ENCODE results near the gene NALCN. TPM values are rescaled to one million over a fixed set of nuclear protein-coding genes. Genes with fewer than 3 reads are reported as not detected.
A peak's percentile ranks its signal among the peaks of the same experiment; 100 is the strongest.

The NALCN gene
- total RNA-seq, 2 donors from 2014 or later = 1.6 to 4.6 TPM

GRCh38 chr13:101308247-101309013 is 107.9 kb downstream of the NALCN start:
- Histone ChIP-seq H3K9me3 (no peaks in the 10 kb centered on the region), H3K36me3 (replicated peaks in 1 of 2; ENCODE audit: insufficient read depth in 1 of 2, low read depth in 2 of 2) (no peaks in the 10 kb centered on the region), H3K27ac (no peak overlapping the region), H3K4me1 (no peaks in the 10 kb centered on the region), H3K4me3 (no peak overlapping the region), H3K27me3 (no peaks in the 10 kb centered on the region)
- ATAC-seq = no peak
- 77 to 81% methylated on average over 4 of the region's 4 CpGs for WGBS, 2 donors
- TF ChIP-seq POLR2A (IDR thresholded peaks at IDR 0.05) = no peak
- TF ChIP-seq CTCF (IDR thresholded peaks at IDR 0.05) = no peak
- no peak for DNase-seq
- intact Hi-C loops (cut with DNase I) = no loop called here

- no peak overlapping the region for H3K27ac ChIP-seq
- H3K27me3 ChIP-seq = no peaks in the 10 kb centered on the region
- ATAC-seq (peak; percentile 48), DNase-seq (peak in 1 of 4 donors; percentile 42)
- intact Hi-C loops (cut with DNase I) = no loop called here
- WGBS, 2 donors = 78 to 83% methylated on average over 5 of the region's 5 CpGs
- H3K4me1 ChIP-seq = no peaks in the 10 kb centered on the region
- no peaks in the 10 kb centered on the region for H3K9me3 ChIP-seq
- no peaks in the 10 kb centered on the region for H3K36me3 ChIP-seq (replicated peaks in 1 of 2; ENCODE audit: insufficient read depth in 1 of 2, low read depth in 2 of 2)
- no peak for TF ChIP-seq POLR2A (IDR thresholded peaks at IDR 0.05)
- no peak for TF ChIP-seq CTCF (IDR thresholded peaks at IDR 0.05)
- H3K4me3 ChIP-seq = no peak overlapping the region
Measured at GRCh38 chr13:101307181-101307701, 109.1 kb downstream of the NALCN start.

- ATAC-seq (no peak), DNase-seq (no peak)
- intact Hi-C loops (cut with DNase I) = no loop called here
- H3K4me3 ChIP-seq = no peak overlapping the region
- H3K27ac ChIP-seq = no peak overlapping the region
- TF ChIP-seq POLR2A (IDR thresholded peaks at IDR 0.05) (no peak), CTCF (IDR thresholded peaks at IDR 0.05) (no peak)
- no peaks in the 10 kb centered on the region for H3K4me1 ChIP-seq
- no peaks in the 10 kb centered on the region for H3K36me3 ChIP-seq (replicated peaks in 1 of 2; ENCODE audit: insufficient read depth in 1 of 2, low read depth in 2 of 2)
- WGBS, 2 donors = 78 to 95% methylated on average over 2 to 3 of the region's 3 CpGs
- no peaks in the 10 kb centered on the region for H3K27me3 ChIP-seq
- H3K9me3 ChIP-seq = no peaks in the 10 kb centered on the region
Measured at GRCh38 chr13:101306773-101307172, 109.5 kb downstream of the NALCN start.

GRCh38 chr13:101305981-101306411 is 110.3 kb downstream of the NALCN start:
- 83 to 84% methylated on average over 6 of the region's 6 CpGs for WGBS, 2 donors
- no peaks in the 10 kb centered on the region for H3K4me1 ChIP-seq
- no peaks in the 10 kb centered on the region for H3K9me3 ChIP-seq
- DNase-seq (no peak), ATAC-seq (no peak)
- no peak for TF ChIP-seq CTCF (IDR thresholded peaks at IDR 0.05)
- no peak for TF ChIP-seq POLR2A (IDR thresholded peaks at IDR 0.05)
- H3K4me3 ChIP-seq = no peak overlapping the region
- H3K36me3 ChIP-seq (replicated peaks in 1 of 2; ENCODE audit: insufficient read depth in 1 of 2, low read depth in 2 of 2) = no peaks in the 10 kb centered on the region
- intact Hi-C loops (cut with DNase I) = no loop called here
- no peak overlapping the region for H3K27ac ChIP-seq
- H3K27me3 ChIP-seq = no peaks in the 10 kb centered on the region

GRCh38 chr13:101303521-101303920 is 112.8 kb downstream of the NALCN start:
- ATAC-seq (no peak), DNase-seq (peak in 1 of 4 donors; percentile 6)
- Histone ChIP-seq H3K27ac (no peak overlapping the region), H3K4me3 (no peak overlapping the region), H3K9me3 (no peaks in the 10 kb centered on the region), H3K4me1 (no peaks in the 10 kb centered on the region), H3K27me3 (no peaks in the 10 kb centered on the region), H3K36me3 (replicated peaks in 1 of 2; ENCODE audit: insufficient read depth in 1 of 2, low read depth in 2 of 2) (no peaks in the 10 kb centered on the region)
- WGBS, 2 donors = 77 to 81% methylated on average over 7 of the region's 7 CpGs
- intact Hi-C loops (cut with DNase I) = no loop called here
- TF ChIP-seq POLR2A (IDR thresholded peaks at IDR 0.05) = no peak
- TF ChIP-seq CTCF (IDR thresholded peaks at IDR 0.05) = no peak

Data from body of pancreas (tissue), 4 donors.